8988T (cell line): ENCODE results near the gene MPP1.

Source experiments
- DNase-seq: peaks from one replicate; pipeline ENCODE4 v3.0.0; 2011

Gene MPP1

DNA sequence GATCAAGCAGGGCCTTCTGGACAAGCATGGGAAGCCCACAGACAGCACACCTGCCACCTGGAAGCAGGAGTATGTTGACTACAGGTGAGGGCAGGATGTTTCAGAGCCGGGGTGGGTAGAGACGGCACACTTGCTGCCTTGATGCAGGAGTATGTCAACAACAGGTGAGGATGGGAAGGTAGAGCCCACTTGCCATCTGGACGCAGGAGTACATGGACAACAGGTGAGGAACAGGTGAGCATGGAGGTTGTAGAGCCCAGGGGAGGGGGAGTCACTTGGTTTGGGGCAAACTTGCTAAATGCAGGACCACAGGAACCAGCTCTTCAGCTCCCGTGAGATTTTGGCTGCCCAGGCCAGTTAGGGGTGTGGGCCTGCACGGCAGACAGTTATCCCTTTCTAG lies 30.7 kb downstream of the MPP1 start:
- DNase-seq, result no peak

- peak; percentile 52 for DNase-seq
Measured at GRCh38 chrX:154762537-154763296, 42.6 kb downstream of the MPP1 start, which contains the start of gene DKC1. Gene DKC1 (plus strand): TSS chrX:154762864. CDS start chrX:154762966, 102 bp downstream.

GRCh38 chrX:154761977-154762536 lies 43.2 kb downstream of the MPP1 start:
- DNase-seq, result no peak

DNA sequence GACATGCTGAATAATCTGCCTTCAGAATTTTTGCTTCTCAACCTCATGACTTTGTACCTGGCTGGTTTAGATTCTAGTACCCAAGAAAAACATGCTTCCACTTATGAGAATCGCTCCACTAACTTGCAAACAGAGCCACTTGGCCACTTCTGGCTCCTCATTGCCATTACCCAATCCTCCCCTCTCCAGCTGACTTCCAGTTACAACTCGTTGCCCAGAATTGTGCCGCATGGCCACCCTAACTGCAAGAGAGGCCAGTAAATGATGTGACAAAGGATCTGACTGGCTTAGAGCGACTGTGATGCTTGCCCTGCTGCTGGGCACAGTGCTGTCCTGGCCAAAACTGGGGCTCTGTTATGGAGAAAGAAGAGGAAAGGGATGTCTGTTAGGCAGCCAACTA lies 46.6 kb downstream of the MPP1 start:
- DNase-seq, result no peak

DNA sequence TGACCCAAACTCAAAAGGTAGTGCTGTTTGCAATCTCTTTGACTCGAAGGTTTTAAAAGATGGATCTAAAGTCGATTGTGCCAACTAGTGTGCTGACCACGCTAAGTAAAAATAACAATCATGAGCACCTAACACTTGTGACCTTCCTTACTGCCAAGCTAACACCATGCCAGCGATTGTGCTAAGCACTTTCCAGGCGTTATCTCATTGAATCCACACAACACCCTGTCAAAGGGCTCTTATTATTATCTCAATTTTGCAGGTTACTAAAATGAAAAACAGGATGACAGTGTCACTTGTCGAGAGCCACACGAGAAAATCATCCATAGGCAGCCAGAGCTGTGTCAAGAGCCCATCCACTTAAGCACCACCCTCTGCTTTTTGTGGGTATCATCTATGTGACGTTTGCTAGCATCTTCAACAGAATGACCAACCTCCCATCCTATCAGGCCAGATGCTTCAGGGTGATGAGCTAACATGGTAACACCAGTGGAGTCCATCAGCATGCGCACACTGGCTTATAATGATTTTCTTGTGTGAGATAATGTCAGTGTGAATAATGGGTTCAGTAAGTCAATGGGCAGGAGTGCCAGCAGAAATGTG lies 53.5 kb downstream of the MPP1 start:
- no peak for DNase-seq

GRCh38 chrX:154751203-154751668 lies 54.0 kb downstream of the MPP1 start:
- DNase-seq, result no peak

DNA sequence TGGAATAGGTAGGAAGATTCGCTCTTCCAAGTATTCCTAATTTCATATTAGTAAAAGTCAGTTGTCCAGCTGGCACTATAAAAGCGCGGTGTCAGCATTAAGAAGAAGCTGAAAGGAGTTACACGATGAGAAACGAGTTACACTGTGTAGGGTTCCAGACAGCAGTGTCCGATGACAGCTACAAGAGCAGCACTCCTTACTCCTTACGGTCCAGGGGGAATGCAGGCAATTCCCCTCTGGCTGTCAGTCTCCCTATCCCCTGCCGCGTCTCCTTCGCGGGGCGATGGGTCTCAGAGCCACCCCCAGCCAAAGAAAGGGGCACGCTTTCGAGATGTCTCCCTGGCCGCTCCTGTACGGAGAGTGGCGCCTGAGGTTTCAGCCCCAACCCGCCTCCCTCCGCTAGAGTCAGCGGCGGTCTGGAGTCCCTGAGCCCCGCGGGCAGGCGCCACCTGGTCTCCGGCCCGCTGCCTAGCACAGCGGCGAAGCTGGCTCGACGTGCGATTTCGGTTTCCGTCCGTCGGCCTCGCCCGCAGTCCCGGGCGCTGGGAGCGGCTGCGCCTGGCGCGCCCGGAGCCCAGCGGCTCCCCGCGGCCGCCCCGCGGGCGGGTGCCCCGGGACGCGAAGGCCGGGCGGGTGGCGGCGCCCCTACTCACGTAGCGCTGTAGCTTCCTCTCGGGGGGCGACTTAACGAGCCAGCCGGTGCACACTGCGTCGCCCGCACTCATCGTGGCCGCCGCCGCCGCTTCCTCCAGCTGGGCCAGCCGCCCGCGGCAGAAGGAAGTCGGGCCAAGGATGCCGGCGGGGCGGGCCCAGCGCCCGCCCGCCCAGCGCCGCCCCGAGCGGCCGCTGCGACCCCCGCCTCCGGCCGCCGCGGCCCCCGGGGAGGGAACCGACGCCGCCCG lies 54.7 kb downstream of the MPP1 start, which contains the start of gene GAB3:
Gene GAB3, minus strand, starts transcription at position 777 of the 902 bp plus-strand sequence. Its CDS starts 52 bp downstream, at position 725.
- no peak for DNase-seq

- DNase-seq, result no peak
Measured at GRCh38 chrX:154749856-154750255, 55.4 kb downstream of the MPP1 start.

- DNase-seq, result no peak
Measured at GRCh38 chrX:154748712-154749339, 56.5 kb downstream of the MPP1 start.

GRCh38 chrX:154742613-154743012 lies 62.7 kb downstream of the MPP1 start:
- no peak for DNase-seq

GRCh38 chrX:154739952-154740465 lies 65.3 kb downstream of the MPP1 start:
- DNase-seq, result no peak

DNA sequence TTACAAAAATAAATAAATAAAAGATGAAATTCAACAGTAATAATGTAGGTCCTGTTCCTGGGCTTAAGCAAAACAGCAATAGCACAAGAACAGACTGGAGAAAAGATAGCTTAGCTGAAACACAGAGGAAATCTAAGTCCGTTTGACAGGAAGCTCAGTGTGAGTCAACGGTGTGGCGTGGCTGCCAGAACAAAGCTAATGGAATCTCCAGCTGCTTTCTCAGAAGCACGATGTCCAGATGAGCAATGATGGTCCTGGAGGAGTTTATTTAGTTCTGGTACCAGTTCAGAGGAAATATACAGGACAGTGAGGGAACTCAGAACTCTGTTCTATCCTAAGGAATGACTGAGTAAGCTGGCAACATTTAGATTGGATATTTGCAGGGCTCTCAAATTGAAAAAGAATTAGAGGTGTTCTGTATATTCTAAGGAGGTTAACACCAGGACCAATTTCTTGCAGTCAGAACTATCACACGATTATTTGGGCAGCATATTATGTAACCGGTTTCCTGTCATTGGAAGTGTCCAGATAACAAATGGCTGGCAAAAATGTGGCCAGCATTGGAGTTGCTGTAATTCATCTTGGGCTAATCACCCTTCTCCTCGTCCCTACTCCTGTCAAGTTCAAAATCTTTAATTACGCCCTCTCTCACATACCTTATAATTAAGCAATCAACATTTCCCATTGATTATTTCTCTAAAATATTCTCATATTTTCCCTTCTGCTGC lies 67.1 kb downstream of the MPP1 start:
- DNase-seq, result no peak

DNA sequence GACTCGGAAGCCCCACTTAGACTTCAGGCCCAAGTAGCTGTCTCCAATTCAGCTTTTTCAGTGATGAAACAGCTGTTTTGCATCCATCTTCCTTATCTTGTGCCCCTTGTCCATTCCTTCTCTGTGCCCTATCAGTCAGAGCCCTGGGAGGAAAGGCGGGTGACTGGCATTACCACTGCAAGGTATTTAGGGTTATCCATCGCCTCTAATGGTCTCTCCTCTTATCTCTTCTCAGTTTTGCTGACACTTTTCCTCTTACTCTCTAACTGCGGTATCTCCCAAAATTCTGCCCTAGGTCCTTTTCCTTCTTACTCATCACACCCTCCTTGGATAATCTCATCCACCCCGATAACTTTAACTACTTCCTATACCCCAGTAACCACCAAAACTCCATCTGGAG lies 68.1 kb downstream of the MPP1 start:
- no peak for DNase-seq

- DNase-seq, result no peak
Measured at GRCh38 chrX:154735695-154736393, 69.4 kb downstream of the MPP1 start.

- no peak for DNase-seq
Measured at GRCh38 chrX:154734061-154734781, 71.1 kb downstream of the MPP1 start.

- no peak for DNase-seq
Measured at GRCh38 chrX:154733066-154733425, 72.2 kb downstream of the MPP1 start.

- no peak for DNase-seq
Measured at GRCh38 chrX:154732421-154733065, 72.7 kb downstream of the MPP1 start.

DNA sequence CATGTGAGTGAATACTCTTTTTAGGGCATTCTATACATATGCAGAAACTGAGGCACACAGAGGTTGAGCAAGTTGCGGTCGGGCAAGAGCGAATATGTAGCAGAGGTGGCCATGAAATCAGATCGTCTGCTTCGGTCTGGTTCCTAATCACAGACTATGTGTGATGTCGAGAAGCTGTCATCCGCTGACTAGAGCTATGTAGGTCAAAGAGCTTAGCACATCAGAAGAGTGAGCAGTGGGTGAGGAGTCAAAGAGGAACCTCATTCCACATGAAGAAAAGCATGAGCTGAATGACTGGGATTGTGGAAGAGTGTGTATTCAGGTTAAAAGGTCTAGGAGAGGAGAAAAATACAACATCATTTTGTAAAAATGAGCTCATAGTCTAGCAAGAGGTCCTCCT lies 73.4 kb downstream of the MPP1 start:
- no peak for DNase-seq

- no peak for DNase-seq
Measured at GRCh38 chrX:154731184-154731583, 74.1 kb downstream of the MPP1 start.
